T-helper 1 cell treated with Interleukin-12 subunit alpha and Interleukin-12 subunit beta and Interleukin-4 antibody, amounts not matched to agents 30 ng/mL and 1 ng/mL, for 36 hours (primary cell): ENCODE data around the gene MVD. TPM values are rescaled to one million over a fixed set of nuclear protein-coding genes. Genes with fewer than 3 reads are reported as not detected.

Experiments used
- intact Hi-C: fragments of 100-400 bp; cut with micrococcal nuclease; formaldehyde crosslinking; loops from one replicate; pipeline ENCODE4 v1.15.1; 2024
- total RNA-seq: library from RNA; stranded (reverse); gene quantifications from 2 replicates; pipeline ENCODE4 v1.2.3, GENCODE V29; 2022

MVD gene
- total RNA-seq, 1 donor from 2014 or later, result 86.1 TPM

DNA sequence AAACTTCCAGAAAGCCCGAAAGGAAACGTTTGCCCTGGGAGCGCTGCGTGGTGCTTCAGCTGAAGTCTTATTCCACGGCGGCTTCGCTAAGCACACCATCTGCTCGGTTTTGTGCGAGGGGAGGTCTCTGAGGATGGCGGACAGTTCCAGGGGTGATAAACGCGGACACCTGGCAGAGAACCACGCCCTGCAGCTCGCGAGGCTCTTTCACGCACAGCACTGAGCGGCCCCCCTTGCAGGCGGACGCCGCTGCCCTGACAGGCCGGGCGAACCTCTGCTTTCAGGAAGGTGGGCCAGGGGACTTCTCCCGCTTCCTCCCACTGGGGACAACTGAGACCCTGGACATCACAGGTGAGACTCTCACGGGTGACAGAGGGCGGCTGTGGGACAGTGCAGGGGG lies 3.7 kb downstream of the MVD start:
- intact Hi-C loops, result no loop called here

DNA sequence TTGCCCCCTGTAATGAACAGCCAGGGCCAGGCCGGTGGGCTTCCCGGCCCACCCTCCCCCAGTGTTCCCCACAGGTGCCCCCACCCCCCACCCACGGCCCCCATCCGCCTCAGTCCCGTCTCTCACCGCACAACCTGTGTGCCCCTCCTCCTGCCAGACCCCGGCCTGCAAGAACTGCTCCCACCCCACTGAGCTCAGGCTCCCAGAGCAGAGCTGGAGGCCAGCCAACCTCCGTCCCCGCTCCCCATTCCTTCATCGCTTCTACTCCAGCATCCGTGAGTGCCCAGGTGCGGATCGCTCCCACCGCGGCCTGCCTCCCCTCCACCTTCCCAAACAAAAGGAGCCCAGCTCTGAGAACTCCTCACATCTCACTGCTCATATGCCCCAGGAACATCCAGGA lies 4.2 kb downstream of the MVD start:
- intact Hi-C loops, result no loop called here

DNA sequence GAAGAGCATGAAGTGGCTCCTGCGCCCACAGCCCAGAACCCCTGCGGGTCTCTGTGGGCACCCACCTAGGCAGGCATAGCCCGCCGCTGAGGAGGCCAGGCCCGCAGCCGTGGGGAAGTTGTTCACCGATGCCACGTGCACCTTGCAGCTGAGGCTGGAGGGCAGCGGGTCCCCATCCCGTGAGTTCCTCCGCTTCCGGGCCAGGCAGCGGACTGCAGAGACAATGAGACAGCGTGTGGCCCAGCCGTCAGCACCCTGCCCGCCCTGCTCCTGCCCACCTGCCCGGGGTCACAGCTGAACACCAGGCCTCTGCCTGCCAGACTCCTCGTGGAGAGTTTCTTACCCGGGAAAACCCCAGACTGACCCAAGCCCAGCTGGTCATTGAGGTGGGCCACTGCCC lies 5.5 kb downstream of the MVD start:
- intact Hi-C loops, result no loop called here

DNA sequence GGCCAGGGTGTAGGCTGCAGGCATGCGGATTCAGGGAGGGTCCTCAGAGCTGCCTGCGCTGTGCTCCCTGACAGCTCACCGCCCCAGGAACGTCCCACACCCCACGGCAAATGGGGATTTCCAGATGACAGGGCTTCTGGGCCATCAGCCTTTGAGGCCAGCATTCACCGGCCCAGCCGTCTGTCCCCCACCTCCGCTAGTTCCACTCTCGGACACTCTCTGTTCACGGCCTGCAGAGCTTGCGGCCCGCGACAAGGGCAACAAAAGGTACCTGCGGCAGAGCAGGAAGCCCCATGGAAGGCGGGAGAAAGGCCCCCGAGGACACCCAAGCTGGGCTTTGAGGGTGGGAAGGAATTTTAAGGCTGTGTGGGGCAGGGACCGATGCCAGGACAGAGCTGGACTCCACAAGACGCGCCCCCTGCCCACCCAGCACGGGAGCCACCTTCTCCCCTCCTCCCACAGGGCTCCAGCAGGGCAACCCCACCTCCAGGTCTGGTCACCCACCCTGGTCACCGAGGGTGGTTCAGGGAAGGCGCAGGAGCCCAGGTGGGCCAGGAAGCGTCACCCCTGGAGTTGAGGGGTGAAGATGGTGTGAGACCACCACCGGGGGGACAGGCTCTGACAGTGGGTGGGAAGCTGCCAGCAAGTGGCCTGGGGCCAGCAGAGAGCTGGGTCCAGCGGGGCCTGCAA lies 6.5 kb downstream of the MVD start:
- intact Hi-C loops, result no loop called here

DNA sequence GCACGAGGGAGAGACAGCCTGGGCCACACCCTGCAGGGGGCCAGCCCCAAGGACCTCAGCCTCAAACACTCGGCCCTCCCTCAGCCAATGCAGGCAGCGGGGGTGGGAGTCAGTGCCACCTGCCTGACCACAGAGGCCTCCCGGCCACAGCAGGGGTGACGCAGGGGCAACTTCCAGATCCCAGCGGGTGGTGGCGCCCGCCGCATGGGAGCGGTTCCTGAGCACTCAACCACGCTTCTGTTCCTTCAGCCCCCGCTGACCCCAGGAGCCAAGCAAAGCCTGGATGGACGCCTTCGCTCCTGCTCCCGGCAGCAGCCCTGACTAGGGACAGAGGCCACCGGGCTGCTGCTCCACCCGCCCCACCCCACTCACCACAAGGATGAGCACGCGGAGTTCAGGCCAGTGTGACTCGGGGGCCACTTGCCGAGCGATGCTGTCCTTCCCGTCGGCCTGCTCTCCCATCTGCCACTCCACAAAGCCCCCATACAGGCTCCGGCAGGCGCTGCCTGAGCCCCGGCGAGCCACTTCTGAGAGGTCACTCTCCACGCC lies 7.1 kb downstream of the MVD start:
- intact Hi-C loops, result no loop called here

DNA sequence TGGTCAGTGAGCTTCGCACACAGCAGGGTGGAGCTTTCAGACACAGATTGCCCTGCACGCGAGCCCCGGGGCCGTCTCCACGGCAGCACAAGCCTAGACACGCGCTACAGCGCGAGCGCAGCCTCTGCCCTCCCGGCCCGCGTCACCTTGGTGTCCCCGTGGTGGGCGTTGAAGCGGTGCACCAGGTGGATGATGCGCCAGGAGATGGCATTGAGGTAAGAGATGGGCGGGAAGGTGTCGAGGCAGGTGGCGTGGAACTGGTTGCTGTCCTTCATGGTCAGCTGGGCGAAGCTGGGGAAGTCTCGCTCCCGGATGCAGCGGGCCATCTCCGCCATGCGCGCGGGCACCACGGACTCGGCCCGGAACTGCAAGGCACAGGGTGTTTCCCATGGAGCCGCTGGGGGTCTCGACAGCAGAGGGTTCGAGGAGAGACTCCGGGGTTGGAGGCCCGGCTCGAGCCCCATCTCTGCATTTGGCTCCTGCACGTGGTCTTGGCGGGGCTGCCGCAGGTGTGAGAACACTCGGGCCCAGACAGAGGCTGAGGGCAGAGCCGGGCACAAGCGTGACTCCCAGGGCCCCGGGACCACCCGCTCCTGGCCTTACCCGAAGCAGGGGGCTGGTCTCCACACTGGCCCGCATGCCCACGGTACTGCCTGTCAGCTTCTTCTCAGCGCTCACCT lies 7.7 kb downstream of the MVD start:
- intact Hi-C loops, result no loop called here

DNA sequence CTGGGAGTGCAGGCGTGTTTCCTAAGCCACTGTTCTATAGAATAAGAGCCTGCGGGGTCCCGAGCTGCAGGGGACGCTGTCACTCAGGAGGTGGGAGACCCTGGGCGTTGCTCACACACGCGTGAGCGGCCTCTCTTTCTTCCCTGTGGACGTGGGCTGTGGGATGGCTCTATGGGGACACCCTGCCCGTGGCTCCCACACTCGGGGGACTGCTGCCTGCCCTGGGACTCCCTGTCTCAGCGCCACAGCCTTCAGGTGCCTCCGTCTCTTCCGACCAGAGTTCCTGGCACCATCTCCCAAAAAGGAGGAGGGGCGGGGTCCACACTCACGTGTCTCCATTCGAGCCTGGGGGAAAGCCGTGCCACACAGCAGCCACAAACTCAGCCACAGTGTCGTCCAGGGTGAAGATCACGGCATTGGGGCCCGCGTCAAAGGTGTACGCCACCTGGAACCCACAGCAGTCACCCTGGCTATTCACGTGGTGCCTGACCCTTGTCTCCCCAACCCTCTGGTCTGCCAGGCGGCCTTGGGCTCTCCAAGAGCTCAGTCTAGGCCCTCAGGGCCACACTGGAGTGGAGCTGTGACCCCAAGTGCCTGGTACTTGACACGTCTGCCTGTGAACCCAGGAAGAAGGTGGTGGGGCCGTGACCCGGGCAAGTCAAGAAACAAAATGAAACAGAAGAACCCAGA lies 8.4 kb downstream of the MVD start:
- intact Hi-C loops, result no loop called here

DNA sequence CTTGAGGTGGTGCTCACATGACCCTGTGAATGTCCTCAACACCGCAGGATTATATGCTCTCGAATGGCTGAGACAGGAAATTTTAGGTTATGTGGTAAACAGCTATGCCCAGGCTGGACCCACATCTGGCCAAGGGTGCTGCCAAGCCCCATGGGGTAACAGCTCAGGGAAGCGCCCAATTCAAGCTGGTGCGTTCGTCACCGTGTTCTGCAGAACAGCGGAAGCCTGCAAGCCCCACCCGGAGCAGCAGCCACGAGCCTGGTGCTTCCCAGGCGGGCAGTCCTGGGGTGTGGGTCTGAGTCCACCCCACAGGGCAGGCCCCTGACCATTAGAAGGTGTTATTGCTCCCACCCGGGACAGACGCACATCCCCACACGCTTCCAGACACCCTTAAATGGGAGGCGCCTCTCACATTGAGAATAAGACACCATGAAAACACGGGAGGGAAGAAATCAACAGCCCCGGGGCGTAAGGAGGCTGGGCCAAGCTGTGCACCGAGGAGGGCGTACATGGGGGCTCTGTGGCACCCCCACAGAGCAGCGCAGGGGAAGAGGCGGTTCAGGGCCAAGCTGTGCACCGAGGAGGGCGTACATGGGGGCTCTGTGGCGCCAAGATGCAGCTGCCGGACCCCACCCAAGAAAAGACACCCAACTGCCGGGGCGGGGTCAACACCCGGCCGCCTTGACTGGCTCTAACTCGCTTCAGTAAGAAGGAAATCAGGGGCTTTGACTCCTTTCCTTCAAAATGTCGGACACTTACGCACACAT lies 9.1 kb downstream of the MVD start:
- intact Hi-C loops, result no loop called here

DNA sequence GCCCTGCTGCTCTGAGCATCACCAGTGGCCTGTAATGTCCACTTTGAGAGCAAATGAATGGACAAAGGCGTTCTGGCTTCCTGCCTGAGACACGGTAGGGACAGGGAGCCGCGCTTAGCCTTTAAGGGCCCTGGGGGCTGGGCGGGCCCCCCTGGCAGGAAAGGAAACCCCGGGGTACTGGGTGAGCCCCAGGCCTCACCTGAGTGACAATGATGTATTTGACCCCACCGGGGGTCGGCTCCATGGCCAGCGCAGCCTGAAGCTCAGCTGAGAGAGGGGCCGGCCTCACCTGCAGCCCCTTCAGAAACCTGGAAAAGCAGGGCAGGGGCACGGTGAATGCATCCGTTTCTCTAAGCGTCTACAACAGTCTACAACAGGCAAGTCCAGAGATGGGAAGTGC lies 9.8 kb downstream of the MVD start:
- intact Hi-C loops, result no loop called here

DNA sequence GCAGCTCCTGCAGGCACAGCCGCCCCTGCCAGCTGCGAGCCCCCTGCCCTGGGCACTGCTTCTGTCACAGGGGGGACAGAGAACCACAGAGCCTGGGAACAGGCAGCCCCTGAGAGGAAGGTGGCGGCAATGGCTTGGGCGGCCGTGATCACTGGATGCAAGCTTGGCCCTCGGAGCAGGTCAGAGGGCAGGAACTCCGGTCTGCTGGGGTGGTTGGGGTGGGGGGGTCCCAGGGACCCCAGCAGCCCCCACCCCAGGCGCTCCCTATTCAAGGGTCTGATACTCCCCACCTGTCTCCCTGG lies 10.2 kb downstream of the MVD start:
- intact Hi-C loops, result no loop called here

DNA sequence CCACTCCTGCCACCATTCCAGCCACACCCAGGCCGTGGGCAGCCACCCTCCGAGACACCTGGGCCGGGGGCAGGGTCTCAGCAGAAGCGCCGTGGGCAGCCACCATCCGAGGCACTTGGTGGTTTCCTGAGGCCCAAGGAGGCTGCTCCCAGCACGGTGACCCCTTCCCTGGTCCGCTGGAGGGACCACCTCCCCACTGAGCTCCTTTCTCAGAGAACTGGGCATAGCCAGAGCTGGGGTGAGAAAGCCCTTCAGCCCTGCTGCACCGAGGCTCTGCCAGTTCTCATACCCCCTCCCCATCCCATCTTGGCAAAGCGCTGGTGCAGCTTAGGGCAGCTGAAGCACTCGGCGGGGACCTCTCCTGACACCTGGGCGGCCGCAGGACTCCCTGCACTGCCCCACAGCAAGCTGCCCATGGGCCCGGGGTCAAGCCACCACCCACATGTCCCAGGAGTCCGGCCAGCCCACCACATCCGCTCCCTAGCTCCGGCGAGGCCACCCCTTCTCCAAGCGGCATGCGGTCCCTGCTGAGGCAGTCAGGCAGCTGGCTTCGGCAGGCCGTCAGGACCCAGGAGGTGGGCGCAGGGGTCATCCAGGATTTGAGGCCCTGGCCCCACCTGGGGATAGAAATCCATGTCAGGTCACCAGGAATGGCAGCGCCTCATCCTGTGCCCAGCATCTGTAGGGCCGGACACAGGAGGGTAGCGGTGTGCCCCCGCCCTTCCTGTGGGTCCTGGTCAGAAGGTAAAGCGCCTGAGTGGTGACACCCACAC lies 10.7 kb downstream of the MVD start:
- intact Hi-C loops, result loop anchor here (1.0 to 2.0 kb wide), 8 partner anchors 11 to 199 kb away; partner anchors contain the start of genes CTU2, MVD, RNF166 and SNAI3

DNA sequence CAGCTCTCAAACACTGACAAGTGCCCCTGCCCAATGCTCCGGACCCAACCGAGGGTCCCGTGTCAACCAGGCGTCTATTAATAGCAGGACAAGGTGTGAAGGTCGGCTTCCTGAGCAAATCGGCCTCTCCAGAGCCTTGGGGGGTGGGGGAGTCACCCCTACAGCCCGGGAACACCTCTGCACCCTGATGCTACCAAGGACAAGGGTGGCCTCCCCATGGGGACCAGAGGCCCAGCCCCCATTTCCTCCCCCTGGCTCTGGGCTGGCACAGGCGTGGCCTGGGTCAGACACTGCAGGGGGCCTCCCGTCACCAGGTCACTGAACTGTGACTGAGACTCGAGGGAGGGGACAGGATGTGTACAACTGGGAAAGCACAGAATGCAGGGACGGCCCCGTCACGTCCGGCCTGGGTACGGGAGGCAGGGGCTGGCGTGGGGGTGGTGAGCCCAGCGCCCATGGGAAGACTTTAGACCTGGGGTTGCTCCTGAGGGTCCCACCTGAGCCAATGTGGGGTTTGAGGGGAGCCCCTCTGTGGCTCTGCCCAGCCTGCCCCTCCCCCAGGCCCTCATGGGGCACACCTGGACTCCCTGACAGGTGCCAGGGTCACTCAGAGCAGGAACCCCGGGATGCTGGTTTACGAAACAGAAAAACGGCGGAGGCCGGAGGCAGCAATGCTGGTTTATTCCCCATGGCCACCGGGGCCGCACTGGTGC lies 11.5 kb downstream of the MVD start:
- intact Hi-C loops, result loop anchor here (1.0 to 2.0 kb wide), 8 partner anchors 12 to 198 kb away; partner anchors contain the start of genes CTU2, MVD, RNF166 and SNAI3

DNA sequence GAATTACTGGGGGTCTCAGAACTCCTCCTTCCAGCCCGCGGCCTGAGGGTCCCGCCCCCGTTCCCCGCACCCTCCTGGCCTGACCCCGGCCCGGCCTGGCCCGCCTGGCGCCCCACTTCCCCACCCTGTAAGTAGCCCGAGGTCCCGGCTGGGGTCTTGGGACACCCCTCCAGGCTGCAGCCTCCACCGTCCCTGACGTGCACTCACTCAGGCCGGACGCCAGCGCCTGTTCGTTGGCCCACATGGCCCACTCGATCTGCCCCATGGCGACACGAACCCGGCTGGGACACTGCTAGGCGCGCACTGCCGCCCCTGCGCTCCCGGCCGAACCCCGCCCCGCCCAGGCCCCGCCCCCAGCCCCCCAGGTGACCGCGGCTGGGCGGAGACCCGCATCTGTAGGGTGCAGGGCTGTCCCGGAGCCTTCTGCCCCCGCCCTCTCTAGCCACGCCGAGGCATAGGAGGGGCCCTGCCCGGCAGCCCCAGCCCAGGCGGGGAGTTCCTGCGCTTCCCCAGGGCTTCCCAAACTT lies 12.1 kb downstream of the MVD start, which contains the start of gene CYBA:
Gene CYBA (minus strand): TSS at position 305 of the 527 bp plus-strand sequence. CDS start 40 bp downstream, at position 265.
- intact Hi-C loops, result loop anchor here (1.0 to 2.0 kb wide), 8 partner anchors 12 to 198 kb away; partner anchors contain the start of genes CTU2, MVD, RNF166 and SNAI3

DNA sequence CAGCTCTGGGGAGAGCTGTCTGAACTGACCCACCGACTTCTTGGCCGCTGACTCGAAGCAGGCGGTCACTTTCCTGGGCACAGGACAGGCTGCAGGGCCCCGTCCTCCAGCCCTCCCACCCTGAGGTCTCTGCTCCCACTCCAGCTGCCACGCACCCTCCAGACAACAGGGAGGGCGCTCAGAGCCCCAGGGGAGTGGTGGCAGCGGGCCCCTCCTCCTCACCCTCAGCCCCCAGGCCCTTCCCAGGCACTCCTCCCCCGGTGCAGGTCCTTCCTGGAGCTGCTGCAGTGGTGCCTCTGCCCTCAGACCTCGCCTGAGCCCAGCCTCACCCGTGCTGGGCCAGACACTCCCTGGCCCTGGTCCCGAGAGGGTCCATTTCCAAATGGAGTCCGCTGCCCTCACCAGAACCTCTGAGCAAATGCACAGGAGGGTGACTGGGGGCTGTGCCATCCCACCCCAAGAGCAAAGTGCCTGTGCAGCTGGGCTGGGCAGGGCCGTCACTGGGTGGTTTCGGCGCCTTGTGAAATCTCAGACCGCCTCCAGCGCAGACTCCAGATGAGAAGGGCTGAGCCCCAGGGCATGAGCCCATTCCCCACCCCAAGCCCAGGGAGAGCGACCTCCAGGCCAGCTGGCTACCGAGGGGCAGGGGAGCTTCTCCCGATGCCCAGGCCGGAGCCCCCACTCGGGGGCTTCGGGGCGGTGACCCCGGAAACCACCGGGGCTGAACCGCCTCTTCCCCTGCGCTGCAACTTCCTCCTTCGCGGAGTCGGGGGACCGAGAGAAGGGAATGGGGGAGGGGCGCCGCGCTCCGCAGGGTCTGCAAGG lies 12.8 kb downstream of the MVD start:
- intact Hi-C loops, result loop anchor here (2.0 kb wide), 1 partner anchor 53 kb away; no protein-coding TSS in a partner anchor

DNA sequence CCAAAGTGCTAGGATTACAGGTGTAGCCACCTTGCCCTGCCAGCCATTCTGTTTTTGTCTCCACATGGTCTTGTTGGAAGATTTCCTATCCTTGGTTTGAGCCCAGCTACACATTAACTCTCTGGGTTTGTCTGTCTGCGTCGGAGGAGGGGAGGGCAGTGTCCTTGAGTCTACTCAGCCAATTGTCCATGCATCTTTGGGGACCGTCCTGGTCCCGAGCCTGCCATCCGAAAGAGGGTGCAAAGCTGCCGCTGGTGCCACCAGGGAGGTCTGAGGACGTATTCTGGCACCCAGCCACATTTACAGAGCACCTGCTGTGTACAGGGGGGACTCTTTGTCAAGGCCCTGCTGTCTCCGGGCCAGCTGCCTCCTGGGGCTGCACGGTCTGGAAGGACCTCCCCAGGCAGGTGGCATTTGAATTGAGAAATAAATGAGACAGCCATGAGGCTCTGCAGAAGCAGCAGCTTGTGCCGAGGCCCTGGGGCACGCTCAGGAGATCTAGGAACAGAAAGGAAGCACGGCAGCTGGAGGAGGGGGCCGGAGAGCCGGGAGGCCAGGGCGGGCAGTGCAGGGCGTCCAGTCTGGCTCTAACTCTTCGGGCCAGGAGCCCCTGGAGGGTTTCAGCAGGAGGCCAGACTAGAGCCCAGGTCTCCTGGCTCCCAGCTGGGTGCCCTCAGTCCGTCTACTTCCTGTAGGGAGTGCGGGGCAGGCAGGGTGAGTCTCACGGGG lies 13.5 kb downstream of the MVD start:
- intact Hi-C loops, result no loop called here

DNA sequence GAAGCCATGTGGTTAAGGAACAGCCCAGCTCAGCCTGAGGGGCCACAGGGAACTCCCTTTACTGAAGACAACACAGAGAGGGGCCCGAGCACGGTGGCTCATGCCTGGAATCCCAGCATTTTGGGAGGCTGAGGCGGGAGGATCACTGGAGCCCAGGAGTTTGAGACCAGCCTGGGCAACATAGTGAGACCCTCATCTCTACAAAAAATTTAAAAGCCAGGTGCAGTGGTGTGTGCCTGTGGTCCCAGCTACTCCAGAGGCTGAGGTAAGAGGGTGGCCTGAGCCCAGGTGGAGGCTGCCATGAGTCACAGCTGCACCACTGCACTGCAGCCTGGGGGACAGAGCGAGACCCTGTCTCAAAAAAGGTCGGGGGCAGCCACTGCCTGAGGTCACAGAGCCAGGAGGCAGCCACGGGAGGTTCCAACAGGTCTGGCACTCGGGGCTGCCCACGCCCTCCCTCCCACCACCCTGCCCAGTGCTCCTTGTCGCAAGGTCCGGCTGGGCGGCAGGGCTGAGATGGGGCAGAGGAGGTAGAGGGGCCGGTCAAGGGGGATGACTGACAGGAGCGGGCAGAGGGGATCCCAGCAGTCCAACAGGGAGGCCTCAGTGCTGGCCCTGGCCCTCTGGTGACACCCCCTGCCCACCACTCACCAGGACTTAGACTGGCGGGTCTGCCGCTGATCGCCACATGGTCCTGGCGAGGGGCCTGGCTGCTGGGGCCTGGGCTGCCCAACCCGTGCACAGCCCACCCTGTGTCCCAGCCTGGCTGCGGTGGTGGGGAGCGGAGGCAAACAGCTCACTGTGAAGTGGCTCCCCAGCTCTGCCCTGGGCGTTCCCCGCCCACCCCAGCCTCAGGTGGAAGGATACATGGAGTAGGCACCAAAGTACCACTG lies 15.5 kb downstream of the MVD start:
- intact Hi-C loops, result no loop called here
